Lower leg skin (tissue), 4 donors: Measurements from ENCODE around the gene EDEM3. TPM values are rescaled to one million over a fixed set of nuclear protein-coding genes. Genes with fewer than 3 reads are reported as not detected.
A peak's percentile ranks its signal among the peaks of the same experiment; 100 is the strongest.

Source experiments
- DNase-seq, 2 donors: peaks; one replicate each; pipeline ENCODE4 v3.0.0-alpha.2; 2019; ENCODE audit warnings: low spot score in 2 of 2
- H3K4me3 ChIP-seq: fragments of 200-600 bp; sonication (generic); 2 replicates; pipeline ENCODE4 v1.5.1; 2017; ENCODE audit warnings: mild to moderate bottlenecking, low read depth; ENCODE audit not compliant: poor library complexity, severe bottlenecking
- CTCF ChIP-seq, 3 donors: fragments of 450-650 bp; IDR thresholded peaks; one replicate each; pipeline ENCODE4 v1.5.1; 2016; ENCODE audit warnings: antibody characterized with exemption in 3 of 3, mild to moderate bottlenecking in 3 of 3, moderate library complexity in 2 of 3
- POLR2A ChIP-seq, 2 donors: fragments of 450-650 bp; IDR thresholded peaks; one replicate each; pipeline ENCODE4 v1.6.1; 2016 to 2017; ENCODE audit warnings: antibody characterized with exemption in 2 of 2, mild to moderate bottlenecking in 1 of 2, moderate library complexity in 1 of 2
- WGBS, 2 donors: methylation state at CpG; one replicate each; pipeline ENCODE4 v1.1.5; 2018; 5-methylcytosine and 5-hydroxymethylcytosine counted together
- intact Hi-C: fragments of 100-400 bp; cut with DNase I; formaldehyde crosslinking; loops from one replicate; pipeline ENCODE4 v1.15.0; 2023; ENCODE audit warnings: low total_unique reads
- total RNA-seq, 4 donors: library from RNA; depleted of rRNA; stranded (reverse); fragments of >200 nt; gene quantifications; one replicate each; pipeline ENCODE4 v1.1.0, GENCODE V29; 2016

The EDEM3 gene
- total RNA-seq, 4 donors from 2014 or later = 15.1 to 26.5 (median 18.2) TPM

- 73 to 84% methylated on average over 5 of the region's 5 CpGs for WGBS, 2 donors
- TF ChIP-seq CTCF (IDR thresholded peaks at IDR 0.05) (no peak), POLR2A (IDR thresholded peaks at IDR 0.05) (no peak)
- intact Hi-C loops = no loop called here
- no peak overlapping the region for H3K4me3 ChIP-seq
- no peak for DNase-seq
These were observed 59.6 kb downstream of the EDEM3 start for GRCh38 chr1:184695023-184695422.

- H3K4me3 ChIP-seq = no peak overlapping the region
- no peak for TF ChIP-seq POLR2A (IDR thresholded peaks at IDR 0.05)
- TF ChIP-seq CTCF (IDR thresholded peaks at IDR 0.05) = no peak
- DNase-seq = no peak
- intact Hi-C loops = no loop called here
- WGBS, 2 donors = 93 to 97% methylated on average over 2 of the region's 2 CpGs
These were observed 61.6 kb downstream of the EDEM3 start for GRCh38 chr1:184693011-184693410.

- DNase-seq = no peak
- intact Hi-C loops = no loop called here
- TF ChIP-seq CTCF (IDR thresholded peaks at IDR 0.05) (no peak), POLR2A (IDR thresholded peaks at IDR 0.05) (no peak)
- 15 to 21% methylated on average over 4 of the region's 4 CpGs for WGBS, 2 donors
- H3K4me3 ChIP-seq = no peak overlapping the region
These were observed 62.8 kb downstream of the EDEM3 start for GRCh38 chr1:184691719-184692324.

- no peak for TF ChIP-seq CTCF (IDR thresholded peaks at IDR 0.05)
- TF ChIP-seq POLR2A (IDR thresholded peaks at IDR 0.05) = no peak
- DNase-seq = peak in 1 of 2 donors; percentile 20
- intact Hi-C loops = no loop called here
- 59 to 61% methylated on average over 3 of the region's 3 CpGs for WGBS, 2 donors
- H3K4me3 ChIP-seq = no peak overlapping the region
These were observed 68.1 kb downstream of the EDEM3 start for GRCh38 chr1:184686540-184686939.

GRCh38 chr1:184685116-184685515 lies 69.5 kb downstream of the EDEM3 start:
- WGBS, 2 donors = 73 to 74% methylated on average over 7 of the region's 7 CpGs
- intact Hi-C loops = no loop called here
- no peak for DNase-seq
- no peak overlapping the region for H3K4me3 ChIP-seq
- no peak for TF ChIP-seq POLR2A (IDR thresholded peaks at IDR 0.05)
- TF ChIP-seq CTCF (IDR thresholded peaks at IDR 0.05) = no peak
